ENCODE data around the gene AVP.
"Not testable (repeated sequence)": the region's sequence is repeated elsewhere in the genome, so short reads cannot be mapped to it uniquely, and the experiment has no call there.

Gene AVP

GRCh38 chr20:3084283-3084985 lies at the start of gene AVP:
TSS of gene AVP (minus strand) at chr20:3084724. CDS start at chr20:3084674, 50 bp downstream.
- DNase-seq: no peak

- DNase-seq: no peak
These were observed 49.6 kb upstream of the AVP start for GRCh38 chr20:3134151-3134550.

GRCh38 chr20:3133155-3133554 lies 48.6 kb upstream of the AVP start:
- DNase-seq: no peak

GRCh38 chr20:3130051-3130600 lies 45.6 kb upstream of the AVP start:
- no peak for DNase-seq

- DNase-seq: no peak
These were observed 44.6 kb upstream of the AVP start for GRCh38 chr20:3129094-3129493.

- no peak for DNase-seq
These were observed 43.9 kb upstream of the AVP start for GRCh38 chr20:3128275-3128984.

GRCh38 chr20:3126527-3126859 lies 42.0 kb upstream of the AVP start:
- DNase-seq: no peak

- DNase-seq: not testable (repeated sequence)
These were observed 41.4 kb upstream of the AVP start for GRCh38 chr20:3125776-3126526.

GRCh38 chr20:3124773-3125560 lies 40.4 kb upstream of the AVP start:
- DNase-seq: not testable (repeated sequence)

GRCh38 chr20:3124163-3124562 lies 39.6 kb upstream of the AVP start:
- DNase-seq: not testable (repeated sequence)

- DNase-seq: no peak
These were observed 39.0 kb upstream of the AVP start for GRCh38 chr20:3123542-3123941.

GRCh38 chr20:3121955-3122610 lies 37.6 kb upstream of the AVP start:
- no peak for DNase-seq

GRCh38 chr20:3121271-3121911 lies 36.9 kb upstream of the AVP start:
- DNase-seq: no peak

GRCh38 chr20:3119044-3119443 lies 34.5 kb upstream of the AVP start:
- DNase-seq: no peak

GRCh38 chr20:3117839-3118379 lies 33.4 kb upstream of the AVP start:
- not testable (repeated sequence) for DNase-seq

GRCh38 chr20:3116341-3116740 lies 31.8 kb upstream of the AVP start:
- no peak for DNase-seq

GRCh38 chr20:3115190-3116107 lies 30.9 kb upstream of the AVP start:
- no peak for DNase-seq

GRCh38 chr20:3111995-3112394 lies 27.5 kb upstream of the AVP start:
- DNase-seq: no peak

GRCh38 chr20:3111507-3111906 lies 27.0 kb upstream of the AVP start:
- no peak for DNase-seq
